IPS-18c (cell line): ENCODE measurements around the gene TIPIN.
"Not testable (repeated sequence)": the region's sequence is repeated elsewhere in the genome, so short reads cannot be mapped to it uniquely, and the experiment has no call there.

ENCODE experiments used
- H3K4me3 ChIP-seq: 2 replicates; pipeline ENCODE4 v1.7.0; 2013; ENCODE audit warnings: low read depth, mild to moderate bottlenecking, low read length, moderate library complexity; ENCODE audit not compliant: insufficient read depth
- H3K9me3 ChIP-seq: one replicate; pipeline ENCODE4 v1.6.1; 2013; ENCODE audit warnings: mild to moderate bottlenecking, low read length, moderate library complexity; ENCODE audit not compliant: control insufficient read depth, insufficient read depth

Gene TIPIN

GRCh38 chr15:66388576-66388975 is 32.1 kb upstream of the TIPIN start:
- Histone ChIP-seq H3K9me3 (no peaks in the 10 kb centered on the region), H3K4me3 (no peak overlapping the region)

- Histone ChIP-seq H3K4me3 (peak overlapping the region; percentile 88), H3K9me3 (no peaks in the 10 kb centered on the region)
Measured at GRCh38 chr15:66388043-66388363, 31.5 kb upstream of the TIPIN start.

- Histone ChIP-seq H3K4me3 (peak overlapping the region; percentile 88), H3K9me3 (no peaks in the 10 kb centered on the region)
Measured at GRCh38 chr15:66387163-66388042, 30.9 kb upstream of the TIPIN start.

GRCh38 chr15:66386204-66387123 is 30.0 kb upstream of the TIPIN start, which contains the start of gene MAP2K1:
Gene MAP2K1, plus strand, starts transcription at chr15:66386912. Its CDS starts 436 bp downstream, at chr15:66387348.
- peak within 1 kb of the TSS; percentile 88 for H3K4me3 ChIP-seq

GRCh38 chr15:66381376-66381775 is 24.9 kb upstream of the TIPIN start:
- H3K9me3 ChIP-seq, H3K4me3 ChIP-seq: not testable (repeated sequence)

More at GRCh38 chr15:66386204-66387123, 30.0 kb upstream of the TIPIN start, which contains the start of gene MAP2K1:
- no peaks in the 10 kb centered on the region for H3K9me3 ChIP-seq

- Histone ChIP-seq H3K4me3 (no peak overlapping the region), H3K9me3 (no peaks in the 10 kb centered on the region)
Measured at GRCh38 chr15:66378814-66379430, 22.4 kb upstream of the TIPIN start.

- Histone ChIP-seq H3K4me3 (no peak overlapping the region), H3K9me3 (peaks cover 2% of the 10 kb centered on the region)
Measured at GRCh38 chr15:66374179-66374578, 17.7 kb upstream of the TIPIN start.

- Histone ChIP-seq H3K9me3 (peaks cover 2% of the 10 kb centered on the region), H3K4me3 (no peak overlapping the region)
Measured at GRCh38 chr15:66369773-66370651, 13.5 kb upstream of the TIPIN start.

- Histone ChIP-seq H3K4me3 (no peak overlapping the region), H3K9me3 (no peaks in the 10 kb centered on the region)
Measured at GRCh38 chr15:66364944-66365528, 8.6 kb upstream of the TIPIN start.

- Histone ChIP-seq H3K9me3 (no peaks in the 10 kb centered on the region), H3K4me3 (no peak overlapping the region)
Measured at GRCh38 chr15:66362776-66363175, 6.3 kb upstream of the TIPIN start.

- H3K4me3 ChIP-seq, H3K9me3 ChIP-seq: not testable (repeated sequence)
Measured at GRCh38 chr15:66361745-66362460, 5.4 kb upstream of the TIPIN start.

- Histone ChIP-seq H3K9me3 (no peaks in the 10 kb centered on the region), H3K4me3 (no peak overlapping the region)
Measured at GRCh38 chr15:66359740-66360139, 3.3 kb upstream of the TIPIN start.

- H3K4me3 ChIP-seq: peak overlapping the region; percentile 81
- no peaks in the 10 kb centered on the region for H3K9me3 ChIP-seq
Measured at GRCh38 chr15:66356077-66356358, 467 bp downstream of the TIPIN start.

GRCh38 chr15:66348530-66348929 is 8.0 kb downstream of the TIPIN start:
- H3K4me3 ChIP-seq: not testable (repeated sequence)

GRCh38 chr15:66328771-66329170 is 27.7 kb downstream of the TIPIN start:
- no peaks in the 10 kb centered on the region for H3K9me3 ChIP-seq
- H3K4me3 ChIP-seq: no peak overlapping the region

More at GRCh38 chr15:66348530-66348929, 8.0 kb downstream of the TIPIN start:
- not testable (repeated sequence) for H3K9me3 ChIP-seq

- Histone ChIP-seq H3K4me3 (no peak overlapping the region), H3K9me3 (no peaks in the 10 kb centered on the region)
Measured at GRCh38 chr15:66327736-66328135, 28.7 kb downstream of the TIPIN start.
